Neural cell (in vitro differentiated cells): Measurements from ENCODE around the gene TAF1B. TPM values are rescaled to one million over a fixed set of nuclear protein-coding genes. Genes with fewer than 3 reads are reported as not detected.

ENCODE experiments used
- H2AFZ ChIP-seq: fragments of 200-600, 300-800 bp; sonication (generic), shearing (Covaris generic); 2 replicates; pipeline ENCODE4 v1.6.0; 2014; ENCODE audit warnings: low read depth, mild to moderate bottlenecking, antibody characterized with exemption, low read length, moderate library complexity
- H3F3A ChIP-seq: fragments of 200-600 bp; shearing (Covaris generic); 2 replicates; pipeline ENCODE4 v1.6.1; 2016; ENCODE audit warnings: mild to moderate bottlenecking, moderate library complexity, mixed read lengths, antibody characterized with exemption, low read length; ENCODE audit not compliant: insufficient read depth, poor library complexity, severe bottlenecking
- H3K27ac ChIP-seq: fragments of 200-600, 300-800 bp; sonication (generic), shearing (Covaris generic); 2 replicates; pipeline ENCODE4 v1.5.1; 2014; ENCODE audit warnings: mild to moderate bottlenecking, low read length, moderate library complexity
- H3K27me3 ChIP-seq: fragments of 300-800, 200-600 bp; sonication (generic), shearing (Covaris generic); 2 replicates; pipeline ENCODE4 v1.6.0; 2014; ENCODE audit warnings: mild to moderate bottlenecking, low read depth, low read length, moderate library complexity; ENCODE audit not compliant: insufficient read depth
- H3K36me3 ChIP-seq: fragments of 300-800, 200-600 bp; sonication (generic), shearing (Covaris generic); 2 replicates; pipeline ENCODE4 v1.5.1; 2014; ENCODE audit warnings: mild to moderate bottlenecking, antibody characterized with exemption, low read length, moderate library complexity; ENCODE audit not compliant: insufficient read depth
- H3K4me2 ChIP-seq: fragments of 300-800, 200-600 bp; sonication (generic), shearing (Covaris generic); 2 replicates; pipeline ENCODE4 v1.6.0; 2014; ENCODE audit warnings: mild to moderate bottlenecking, low read length
- H3K4me3 ChIP-seq: fragments of 300-800, 200-600 bp; sonication (generic), shearing (Covaris generic); 2 replicates; pipeline ENCODE4 v1.5.1; 2014; ENCODE audit warnings: mild to moderate bottlenecking, low read length, moderate library complexity
- H3K79me2 ChIP-seq: fragments of 200-600 bp; shearing (Covaris generic); replicated peaks from 2 replicates; pipeline ENCODE4 v1.6.0; 2014; ENCODE audit warnings: mild to moderate bottlenecking, low read length, moderate library complexity; ENCODE audit not compliant: insufficient read depth
- H3K9ac ChIP-seq: fragments of 300-800, 200-600 bp; sonication (generic), shearing (Covaris generic); 2 replicates; pipeline ENCODE4 v1.6.1; 2016; ENCODE audit warnings: mild to moderate bottlenecking, low read length, mixed read lengths
- H3K9me2 ChIP-seq: fragments of 200-600 bp; shearing (Covaris generic); 2 replicates; pipeline ENCODE4 v1.6.1; 2016; ENCODE audit warnings: mild to moderate bottlenecking, low read length, mixed read lengths; ENCODE audit not compliant: insufficient read depth
- H3K9me3 ChIP-seq: fragments of 200-600, 300-800 bp; sonication (generic), shearing (Covaris generic); 2 replicates; pipeline ENCODE4 v1.6.1; 2016; ENCODE audit warnings: mild to moderate bottlenecking, mixed run types, low read length, moderate library complexity, mixed read lengths
- H4K20me1 ChIP-seq: fragments of 200-600 bp; shearing (Covaris generic); 2 replicates; pipeline ENCODE4 v1.6.1; 2016; ENCODE audit warnings: mild to moderate bottlenecking, mixed run types; ENCODE audit not compliant: insufficient read depth
- CTCF ChIP-seq: fragments of 450-650 bp; IDR thresholded peaks from 2 replicates; pipeline ENCODE4 v1.5.1; 2014; ENCODE audit warnings: antibody characterized with exemption, mild to moderate bottlenecking, moderate library complexity; ENCODE audit not compliant: poor library complexity, severe bottlenecking
- EP300 ChIP-seq: fragments of 450-650 bp; conservative IDR thresholded peaks from 2 replicates; pipeline ENCODE4 v1.6.1; 2014; ENCODE audit warnings: antibody characterized with exemption, mild to moderate bottlenecking, moderate library complexity; ENCODE audit not compliant: poor library complexity, severe bottlenecking
- EZH2 ChIP-seq: fragments of 200-600, 300-800 bp; shearing (Covaris generic), sonication (generic); IDR thresholded peaks from 2 replicates; pipeline ENCODE4 v1.6.1; 2014; ENCODE audit warnings: antibody characterized with exemption, low read length, borderline replicate concordance, mild to moderate bottlenecking; ENCODE audit not compliant: insufficient read depth, poor library complexity, severe bottlenecking
- MXI1 ChIP-seq: fragments of 450-650 bp; conservative IDR thresholded peaks from 2 replicates; pipeline ENCODE4 v1.6.1; 2014; ENCODE audit warnings: antibody characterized with exemption, mild to moderate bottlenecking; ENCODE audit not compliant: poor library complexity, severe bottlenecking
- POLR2AphosphoS5 ChIP-seq: IDR thresholded peaks from 2 replicates; pipeline ENCODE4 v1.6.1; 2012
- RAD21 ChIP-seq: fragments of 450-650 bp; conservative IDR thresholded peaks from 2 replicates; pipeline ENCODE4 v1.6.1; 2014; ENCODE audit warnings: antibody characterized with exemption, mild to moderate bottlenecking, moderate library complexity
- REST ChIP-seq: IDR thresholded peaks from 2 replicates; pipeline ENCODE4 v1.6.1; 2012; ENCODE audit warnings: borderline replicate concordance
- SMC3 ChIP-seq: fragments of 450-650 bp; conservative IDR thresholded peaks from 2 replicates; pipeline ENCODE4 v1.6.1; 2014; ENCODE audit warnings: antibody characterized with exemption, mild to moderate bottlenecking, moderate library complexity; ENCODE audit not compliant: poor library complexity
- TAF1 ChIP-seq: IDR thresholded peaks from 2 replicates; pipeline ENCODE4 v1.6.1; 2012; ENCODE audit warnings: low read depth
- polyA plus RNA-seq: library from polyadenylated mRNA; depleted of rRNA; stranded (reverse); fragments of >200 nt; gene quantifications from 2 replicates; pipeline ENCODE4 v1.2.3, GENCODE V29; 2014

The TAF1B gene
- polyA plus RNA-seq, 1 donor from 2014 or later, result 11.2 TPM

GRCh38 chr2:9945596-9945995, 102.3 kb downstream of the TAF1B start:
- no peak overlapping the region for H3K9ac ChIP-seq
- H3K27ac ChIP-seq, result no peak overlapping the region
- H3K27me3 ChIP-seq, result peaks cover 11% of the 10 kb centered on the region
- H4K20me1 ChIP-seq, result no peaks in the 10 kb centered on the region
- TF ChIP-seq CTCF (no peak), EZH2 (no peak), SMC3 (no peak), MXI1 (no peak), TAF1 (no peak), REST (no peak)
- no peaks in the 10 kb centered on the region for H3K36me3 ChIP-seq
- no peak overlapping the region for H2AFZ ChIP-seq
- H3K9me2 ChIP-seq, result no peaks in the 10 kb centered on the region
- no peaks in the 10 kb centered on the region for H3F3A ChIP-seq
- no peaks in the 10 kb centered on the region for H3K9me3 ChIP-seq
- H3K79me2 ChIP-seq, result no peaks in the 10 kb centered on the region
- no peak overlapping the region for H3K4me2 ChIP-seq
- no peak overlapping the region for H3K4me3 ChIP-seq

- Histone ChIP-seq H3K4me3 (no peak overlapping the region), H4K20me1 (no peaks in the 10 kb centered on the region), H3K27ac (no peak overlapping the region), H3K9me2 (no peaks in the 10 kb centered on the region), H2AFZ (no peak overlapping the region), H3K9me3 (no peaks in the 10 kb centered on the region), H3K4me2 (no peak overlapping the region), H3K27me3 (peaks cover 11% of the 10 kb centered on the region), H3K9ac (no peak overlapping the region), H3K36me3 (no peaks in the 10 kb centered on the region), H3K79me2 (no peaks in the 10 kb centered on the region), H3F3A (no peaks in the 10 kb centered on the region)
- TF ChIP-seq RAD21 (no peak), EP300 (no peak), SMC3 (no peak), CTCF (no peak), MXI1 (no peak), REST (no peak), POLR2AphosphoS5 (no peak), EZH2 (no peak), TAF1 (no peak)
These were observed 102.8 kb downstream of the TAF1B start for GRCh38 chr2:9946076-9946475.
